H1 (cell line): Measurements from ENCODE around the gene LEPR.

Source experiments
- CHD2 ChIP-seq: IDR thresholded peaks from 2 replicates; pipeline ENCODE4 v1.6.1; 2012; ENCODE audit warnings: low read length, improper control_type of control experiment
- CREB1 ChIP-seq: IDR thresholded peaks from 2 replicates; pipeline ENCODE4 v1.6.1; 2012; ENCODE audit warnings: inconsistent platforms
- JUND ChIP-seq: IDR thresholded peaks from 2 replicates; pipeline ENCODE4 v1.6.1; 2011; ENCODE audit warnings: mild to moderate bottlenecking, improper control_type of control experiment, low read length
- RAD21 ChIP-seq, 2 experiments: IDR thresholded peaks in 1 of 2; conservative IDR thresholded peaks in 1 of 2; 2 replicates each; pipeline ENCODE4 v1.6.1; 2011; ENCODE audit warnings: low read depth in 2 of 2, low read length in 2 of 2, improper control_type of control experiment in 1 of 2, inconsistent platforms in 1 of 2, mild to moderate bottlenecking in 1 of 2, moderate library complexity in 1 of 2
- SUZ12 ChIP-seq: fragments of 200-600 bp; sonication (generic); IDR thresholded peaks from 2 replicates; pipeline ENCODE4 v1.6.1; 2012; ENCODE audit warnings: mild to moderate bottlenecking, inconsistent platforms, low read length, moderate library complexity, mixed read lengths
- USF2 ChIP-seq: IDR thresholded peaks from 2 replicates; pipeline ENCODE4 v1.6.1; 2011; ENCODE audit warnings: low read length, improper control_type of control experiment

GRCh38 chr1:65399003-65399402 is 21.5 kb upstream of the LEPR start:
- TF ChIP-seq SUZ12, result no peak
- TF ChIP-seq CREB1, result no peak
- no peak for TF ChIP-seq JUND
- TF ChIP-seq RAD21 (IDR thresholded peaks at IDR 0.05 in 1 of 2, conservative IDR thresholded peaks at IDR 0.05 in 1 of 2; ENCODE audit: low read depth in 2 of 2, low read length in 2 of 2), result no peak
- TF ChIP-seq CHD2, result no peak
- TF ChIP-seq USF2, result no peak
